Parathyroid adenoma (tissue), 2 donors: ENCODE results near the gene CSF2.

ENCODE experiments used
- H2AFZ ChIP-seq: fragments of 300-600 bp; sonication (generic); one replicate; pipeline ENCODE4 v1.7.0; 2017; ENCODE audit warnings: antibody characterized with exemption, mild to moderate bottlenecking
- H3K27ac ChIP-seq: fragments of 300-600 bp; sonication (generic); one replicate; pipeline ENCODE4 v1.7.0; 2017
- H3K27me3 ChIP-seq: fragments of 300-600 bp; sonication (generic); one replicate; pipeline ENCODE4 v1.7.0; 2017; ENCODE audit warnings: low read length; ENCODE audit not compliant: control insufficient read depth, insufficient read depth
- H3K36me3 ChIP-seq: fragments of 300-600 bp; sonication (generic); one replicate; pipeline ENCODE4 v1.7.0; 2017; ENCODE audit warnings: low read length; ENCODE audit not compliant: control insufficient read depth, insufficient read depth
- H3K4me1 ChIP-seq: fragments of 300-600 bp; sonication (generic); one replicate; pipeline ENCODE4 v1.7.0; 2017; ENCODE audit warnings: control low read depth
- H3K4me2 ChIP-seq: fragments of 300-600 bp; sonication (generic); one replicate; pipeline ENCODE4 v1.7.0; 2017; ENCODE audit warnings: low read length
- H3K4me3 ChIP-seq: fragments of 300-600 bp; sonication (generic); one replicate; pipeline ENCODE4 v1.7.0; 2017; ENCODE audit warnings: low read depth, low read length
- H3K79me2 ChIP-seq: fragments of 300-600 bp; sonication (generic); one replicate; pipeline ENCODE4 v1.7.0; 2017; ENCODE audit warnings: control low read depth
- H3K9ac ChIP-seq: fragments of 300-600 bp; sonication (generic); one replicate; pipeline ENCODE4 v1.7.0; 2017; ENCODE audit warnings: mild to moderate bottlenecking
- H3K9me3 ChIP-seq: fragments of 300-600 bp; sonication (generic); one replicate; pipeline ENCODE4 v1.7.0; 2017; ENCODE audit warnings: low read length; ENCODE audit not compliant: control insufficient read depth
- CTCF ChIP-seq: fragments of 300-600 bp; sonication (generic); IDR thresholded peaks from one replicate; pipeline ENCODE4 v1.7.0; 2017; ENCODE audit warnings: antibody characterized with exemption, mild to moderate bottlenecking
- donor health status: primary hyperparathyroidism.

CSF2 gene

GRCh38 chr5:132074091-132074771 is 642 bp downstream of the CSF2 start:
- H3K4me3 ChIP-seq: no peak overlapping the region
- no peak overlapping the region for H2AFZ ChIP-seq
- H3K4me2 ChIP-seq: no peak overlapping the region
- no peaks in the 10 kb centered on the region for H3K9me3 ChIP-seq
- H3K4me1 ChIP-seq: no peaks in the 10 kb centered on the region
- no peak for TF ChIP-seq CTCF
- H3K27me3 ChIP-seq: no peaks in the 10 kb centered on the region
- no peak overlapping the region for H3K9ac ChIP-seq
- no peaks in the 10 kb centered on the region for H3K36me3 ChIP-seq
- no peak overlapping the region for H3K27ac ChIP-seq
- H3K79me2 ChIP-seq: no peaks in the 10 kb centered on the region

DNA sequence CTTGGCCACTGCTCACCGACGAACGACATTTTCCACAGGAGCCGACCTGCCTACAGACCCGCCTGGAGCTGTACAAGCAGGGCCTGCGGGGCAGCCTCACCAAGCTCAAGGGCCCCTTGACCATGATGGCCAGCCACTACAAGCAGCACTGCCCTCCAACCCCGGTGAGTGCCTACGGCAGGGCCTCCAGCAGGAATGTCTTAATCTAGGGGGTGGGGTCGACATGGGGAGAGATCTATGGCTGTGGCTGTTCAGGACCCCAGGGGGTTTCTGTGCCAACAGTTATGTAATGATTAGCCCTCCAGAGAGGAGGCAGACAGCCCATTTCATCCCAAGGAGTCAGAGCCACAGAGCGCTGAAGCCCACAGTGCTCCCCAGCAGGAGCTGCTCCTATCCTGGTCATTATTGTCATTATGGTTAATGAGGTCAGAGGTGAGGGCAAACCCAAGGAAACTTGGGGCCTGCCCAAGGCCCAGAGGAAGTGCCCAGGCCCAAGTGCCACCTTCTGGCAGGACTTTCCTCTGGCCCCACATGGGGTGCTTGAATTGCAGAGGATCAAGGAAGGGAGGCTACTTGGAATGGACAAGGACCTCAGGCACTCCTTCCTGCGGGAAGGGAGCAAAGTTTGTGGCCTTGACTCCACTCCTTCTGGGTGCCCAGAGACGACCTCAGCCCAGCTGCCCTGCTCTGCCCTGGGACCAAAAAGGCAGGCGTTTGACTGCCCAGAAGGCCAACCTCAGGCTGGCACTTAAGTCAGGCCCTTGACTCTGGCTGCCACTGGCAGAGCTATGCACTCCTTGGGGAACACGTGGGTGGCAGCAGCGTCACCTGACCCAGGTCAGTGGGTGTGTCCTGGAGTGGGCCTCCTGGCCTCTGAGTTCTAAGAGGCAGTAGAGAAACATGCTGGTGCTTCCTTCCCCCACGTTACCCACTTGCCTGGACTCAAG is 1.5 kb downstream of the CSF2 start:
- no peak overlapping the region for H2AFZ ChIP-seq
- no peaks in the 10 kb centered on the region for H3K9me3 ChIP-seq
- no peak overlapping the region for H3K4me3 ChIP-seq
- H3K27me3 ChIP-seq: no peaks in the 10 kb centered on the region
- no peak overlapping the region for H3K4me2 ChIP-seq
- no peaks in the 10 kb centered on the region for H3K36me3 ChIP-seq
- no peak overlapping the region for H3K9ac ChIP-seq
- no peak overlapping the region for H3K27ac ChIP-seq
- H3K4me1 ChIP-seq: no peaks in the 10 kb centered on the region
- TF ChIP-seq CTCF: no peak
- H3K79me2 ChIP-seq: no peaks in the 10 kb centered on the region

GRCh38 chr5:132075719-132076077 is 2.1 kb downstream of the CSF2 start:
- Histone ChIP-seq H2AFZ (no peak overlapping the region), H3K27me3 (no peaks in the 10 kb centered on the region), H3K4me1 (no peaks in the 10 kb centered on the region), H3K4me2 (no peak overlapping the region), H3K9me3 (no peaks in the 10 kb centered on the region), H3K9ac (no peak overlapping the region), H3K79me2 (no peaks in the 10 kb centered on the region), H3K36me3 (no peaks in the 10 kb centered on the region), H3K4me3 (no peak overlapping the region), H3K27ac (no peak overlapping the region)
- no peak for TF ChIP-seq CTCF

- Histone ChIP-seq H3K36me3 (no peaks in the 10 kb centered on the region), H3K4me3 (no peak overlapping the region), H3K4me2 (no peak overlapping the region), H3K9me3 (no peaks in the 10 kb centered on the region), H3K27ac (no peak overlapping the region), H3K9ac (no peak overlapping the region), H3K4me1 (no peaks in the 10 kb centered on the region), H3K79me2 (no peaks in the 10 kb centered on the region), H2AFZ (no peak overlapping the region), H3K27me3 (no peaks in the 10 kb centered on the region)
- no peak for TF ChIP-seq CTCF
These were observed 2.7 kb downstream of the CSF2 start for GRCh38 chr5:132076202-132076830.
